Smooth muscle cell of the brain vasculature (primary cell): ENCODE measurements around the gene RAD50.
A peak's percentile ranks its signal among the peaks of the same experiment; 100 is the strongest.
"Not testable (repeated sequence)": the region's sequence is repeated elsewhere in the genome, so short reads cannot be mapped to it uniquely, and the experiment has no call there.

Experiments used
- DNase-seq: peaks from one replicate; pipeline ENCODE4 v3.0.0-alpha.2; 2012; ENCODE audit warnings: low read depth, low spot score

RAD50 gene

DNA sequence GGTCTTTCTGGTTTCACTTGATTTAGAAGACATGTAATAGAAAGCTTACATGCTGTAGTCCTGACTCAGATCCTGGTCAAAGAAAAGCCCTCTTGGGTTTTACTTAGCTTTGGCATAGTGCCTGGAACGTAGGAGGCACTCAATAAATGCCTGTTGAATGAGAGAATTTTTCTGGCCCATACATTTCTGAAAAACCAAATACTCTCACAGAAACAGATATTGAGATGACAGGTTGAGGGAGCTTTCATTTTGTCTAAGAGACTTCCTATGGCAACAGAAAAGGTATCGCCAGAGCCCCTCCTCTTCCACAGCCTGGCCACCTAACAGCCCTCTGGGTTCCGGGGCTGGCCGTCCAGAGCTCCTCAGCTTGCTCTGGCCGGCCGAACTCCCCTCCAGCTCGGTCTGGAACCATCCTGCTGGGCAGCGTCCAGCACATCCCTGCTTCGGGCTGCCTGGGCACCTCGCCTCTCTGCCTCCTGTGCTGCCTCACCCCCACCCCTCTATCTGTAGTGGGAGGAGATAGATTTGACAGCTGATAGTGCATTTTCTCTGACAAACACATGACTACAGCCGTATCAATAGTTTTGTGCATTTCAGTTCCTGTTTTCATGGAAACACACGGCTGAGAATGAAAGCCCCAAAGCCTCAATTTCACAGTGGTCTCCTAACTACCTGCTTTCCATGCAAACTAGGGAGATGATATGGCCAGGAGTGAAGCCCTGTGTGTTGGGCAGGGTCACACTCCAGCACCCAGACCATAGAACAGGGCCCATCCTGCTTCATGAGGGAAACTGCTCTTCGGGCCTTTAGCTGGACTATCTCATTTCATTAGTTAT lies 118.1 kb downstream of the RAD50 start:
- peak; percentile 76 for DNase-seq

DNA sequence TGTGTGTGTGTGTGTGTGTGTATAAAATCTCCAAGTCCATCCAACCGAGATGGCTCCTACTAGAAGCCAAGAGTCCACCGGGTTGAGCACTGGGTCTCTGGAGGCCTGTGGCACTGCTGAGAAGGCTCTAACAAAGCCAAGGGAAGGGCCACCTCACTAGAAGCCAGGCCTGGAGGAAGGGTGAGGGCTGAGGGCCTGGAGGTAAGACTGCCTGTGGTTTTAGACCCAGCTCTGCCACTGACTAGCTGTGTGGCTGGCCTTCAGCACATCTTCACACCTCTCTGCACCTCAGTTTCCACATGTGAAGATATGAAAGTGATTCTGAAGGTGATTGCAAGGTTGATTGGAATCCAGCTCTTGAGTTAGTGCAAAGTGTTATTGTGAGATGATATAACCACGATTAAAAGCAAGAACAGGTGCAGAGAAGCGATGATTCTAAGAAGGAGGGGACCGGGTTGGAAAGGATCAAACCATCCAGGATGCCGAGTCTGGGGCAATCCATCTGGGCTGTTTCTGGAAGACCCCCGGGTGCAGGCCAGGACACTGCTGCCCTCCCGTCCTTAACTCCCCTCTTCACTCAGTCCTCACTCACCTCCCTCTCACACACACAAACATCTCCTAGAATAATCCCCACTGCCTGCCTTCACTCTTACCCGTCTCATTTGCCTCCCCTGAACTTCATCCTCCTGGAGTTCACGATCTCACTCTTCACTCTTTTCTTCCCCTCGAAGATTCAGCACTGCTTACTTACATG lies 119.3 kb downstream of the RAD50 start:
- DNase-seq = no peak

DNA sequence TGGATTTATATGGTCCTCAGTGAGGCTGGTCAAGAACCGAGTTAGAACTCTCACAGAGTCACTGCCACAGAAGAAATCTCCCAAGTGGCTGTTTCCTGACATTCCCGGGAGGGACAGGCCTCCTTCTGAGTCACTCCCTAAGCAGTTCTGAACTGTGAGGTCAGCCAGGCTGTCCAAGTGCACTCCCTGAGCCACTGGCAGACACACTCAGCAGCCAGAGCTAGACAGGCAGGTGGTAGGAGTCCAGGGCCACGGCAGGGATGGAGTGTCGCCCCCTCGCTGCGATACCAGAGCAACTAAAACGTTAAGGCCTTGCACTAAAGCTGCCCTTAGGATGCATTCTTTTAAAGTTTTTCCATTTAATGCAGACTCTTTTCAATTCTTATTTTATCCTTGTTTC lies 120.4 kb downstream of the RAD50 start:
- peak; percentile 31 for DNase-seq

DNA sequence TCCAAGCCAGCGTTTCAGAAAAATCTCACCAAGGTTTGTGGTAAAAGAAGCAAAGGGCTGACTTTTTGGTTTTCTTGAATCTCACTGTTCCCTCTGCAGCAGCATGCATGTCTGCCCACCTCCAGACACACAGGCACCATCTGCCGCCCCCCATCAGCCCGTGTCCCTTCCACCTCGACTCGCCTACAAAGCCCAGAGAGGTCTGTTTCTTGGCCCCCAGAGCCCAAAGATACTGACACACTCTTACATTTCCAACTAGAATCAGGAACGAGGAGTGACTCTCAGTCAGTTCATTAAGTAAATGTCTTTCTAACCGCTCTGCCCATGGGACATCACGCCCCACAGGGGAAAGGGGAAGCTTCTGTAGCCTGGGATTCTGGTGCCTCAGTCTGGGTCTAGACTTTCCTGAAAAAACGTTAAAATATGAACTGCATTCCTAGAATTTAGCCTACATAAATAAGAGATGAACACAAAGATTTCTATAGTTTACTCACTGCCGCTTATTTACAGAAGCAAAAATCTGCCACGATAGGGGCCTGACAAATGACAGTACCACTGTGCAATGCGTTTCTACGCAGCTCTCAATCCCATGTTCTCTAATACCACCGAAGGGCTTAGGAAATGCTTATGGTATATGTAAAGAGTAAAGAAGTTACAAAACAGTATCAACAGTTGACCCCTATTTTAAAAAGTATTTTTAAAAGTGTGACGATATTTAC lies 121.1 kb downstream of the RAD50 start:
- no peak for DNase-seq

DNA sequence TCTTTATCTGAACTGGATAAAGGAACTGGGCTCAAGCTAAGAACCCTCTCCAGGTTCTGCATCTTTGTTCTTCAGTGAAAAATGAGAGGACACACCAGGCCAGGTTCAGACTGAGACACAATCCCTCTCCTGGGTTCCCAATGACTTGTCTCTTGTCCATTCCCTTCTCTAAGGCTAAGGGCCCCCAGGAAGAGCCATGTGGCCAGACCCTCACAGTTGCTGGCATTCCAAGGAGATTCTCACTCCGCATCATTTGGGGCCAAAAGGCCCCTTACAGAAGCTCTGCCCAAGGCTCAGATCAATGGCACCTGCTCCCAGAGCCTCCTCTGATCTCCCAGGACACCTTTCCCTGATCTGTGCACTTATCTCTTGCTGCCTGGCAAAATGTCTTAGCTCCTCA lies 122.0 kb downstream of the RAD50 start:
- no peak for DNase-seq

DNA sequence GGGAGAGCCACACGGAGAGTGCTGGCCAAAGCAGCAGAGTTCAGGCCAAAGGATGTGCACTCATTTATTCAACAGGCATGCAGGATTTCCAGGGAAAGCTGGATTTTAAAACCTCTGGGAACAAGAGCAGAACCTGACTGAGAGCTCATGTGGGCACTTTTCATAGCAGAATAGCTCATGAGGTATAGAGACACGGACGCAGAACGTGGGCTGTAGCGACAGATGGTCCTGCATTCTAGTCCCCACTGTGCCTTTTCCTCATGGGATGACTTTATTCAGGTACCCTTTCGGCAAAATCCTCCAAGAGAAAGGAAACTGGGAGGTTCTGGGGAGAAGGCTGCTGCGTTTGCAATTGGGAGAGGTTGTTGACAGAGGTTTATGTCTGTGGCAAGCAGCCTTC lies 122.4 kb downstream of the RAD50 start:
- no peak for DNase-seq

DNA sequence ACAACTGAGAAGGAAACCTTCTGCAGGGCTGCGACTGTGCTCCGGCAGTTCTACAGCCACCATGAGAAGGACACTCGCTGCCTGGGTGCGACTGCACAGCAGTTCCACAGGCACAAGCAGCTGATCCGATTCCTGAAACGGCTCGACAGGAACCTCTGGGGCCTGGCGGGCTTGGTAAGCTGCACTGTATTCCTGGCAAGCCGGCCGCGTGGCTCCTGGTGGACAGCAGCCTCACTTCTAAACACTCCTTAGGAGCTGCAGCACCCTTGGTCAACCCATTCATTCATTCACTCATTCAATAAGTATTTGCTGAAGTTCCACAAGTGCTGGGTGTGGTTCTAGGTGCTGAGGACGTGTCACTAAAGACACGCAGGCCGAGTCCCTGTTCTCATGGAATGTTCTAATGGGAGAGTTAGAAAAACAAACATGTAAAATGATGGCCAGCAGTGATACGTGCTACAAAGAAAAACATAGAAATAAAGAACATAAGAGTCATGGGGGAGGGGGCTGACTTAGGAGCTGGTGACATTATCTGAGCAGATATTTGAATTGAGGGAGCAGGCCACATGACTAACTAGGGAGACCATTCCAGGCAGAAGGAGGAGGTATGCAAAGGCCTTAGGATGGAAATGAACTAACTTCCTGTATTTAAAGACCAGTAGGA lies 123.1 kb downstream of the RAD50 start:
- no peak for DNase-seq

DNA sequence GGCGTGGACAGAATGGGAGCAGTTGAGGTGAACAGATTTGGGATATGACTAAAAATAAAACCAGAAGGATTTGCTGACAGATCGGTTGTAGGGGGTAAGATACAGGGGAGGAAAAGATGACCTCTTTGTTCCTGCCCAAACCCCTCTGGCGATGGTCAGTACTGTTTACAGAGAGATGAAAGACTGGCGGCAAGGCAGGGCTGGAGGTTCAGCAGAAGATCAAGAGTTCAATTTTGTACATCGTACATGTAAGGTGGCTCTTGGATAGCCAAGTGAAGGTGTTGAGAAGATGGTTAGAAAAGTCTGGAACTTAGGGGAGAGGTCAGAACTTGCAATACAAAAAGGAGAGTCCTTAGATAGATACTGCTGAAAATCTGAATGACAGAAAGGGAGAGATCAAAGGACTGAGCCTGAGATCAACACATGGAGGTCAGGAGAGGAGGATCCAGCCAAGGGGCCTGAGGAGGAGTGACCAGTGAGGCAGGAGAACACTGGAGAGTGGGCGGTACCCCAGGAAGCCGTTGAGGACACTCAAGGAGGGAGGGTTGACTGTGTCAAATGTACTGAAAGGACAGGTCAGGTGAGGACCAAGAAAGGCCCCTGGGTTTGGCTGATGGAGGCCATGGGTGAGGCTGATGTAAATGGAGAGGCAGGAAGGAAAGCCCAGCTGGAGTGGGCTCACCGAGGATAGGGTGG lies 124.2 kb downstream of the RAD50 start:
- DNase-seq = no peak

DNA sequence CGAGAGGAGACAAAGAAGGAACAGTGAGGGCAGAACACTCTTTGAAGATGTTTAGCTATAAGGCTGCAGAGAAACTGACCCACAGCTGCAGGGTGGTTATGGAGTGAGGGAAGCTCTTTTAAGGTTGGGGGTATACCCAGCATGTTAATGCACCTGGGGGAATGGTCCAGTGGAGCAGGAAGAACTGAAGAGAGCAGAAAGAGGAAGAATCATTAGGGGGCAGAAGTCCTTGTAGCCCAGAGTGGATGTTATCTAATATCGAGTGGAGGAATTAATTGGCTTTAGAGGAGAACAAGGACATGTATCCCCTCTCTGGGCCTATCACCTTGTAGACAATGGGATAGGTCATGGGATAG lies 124.7 kb downstream of the RAD50 start:
- DNase-seq = no peak

DNA sequence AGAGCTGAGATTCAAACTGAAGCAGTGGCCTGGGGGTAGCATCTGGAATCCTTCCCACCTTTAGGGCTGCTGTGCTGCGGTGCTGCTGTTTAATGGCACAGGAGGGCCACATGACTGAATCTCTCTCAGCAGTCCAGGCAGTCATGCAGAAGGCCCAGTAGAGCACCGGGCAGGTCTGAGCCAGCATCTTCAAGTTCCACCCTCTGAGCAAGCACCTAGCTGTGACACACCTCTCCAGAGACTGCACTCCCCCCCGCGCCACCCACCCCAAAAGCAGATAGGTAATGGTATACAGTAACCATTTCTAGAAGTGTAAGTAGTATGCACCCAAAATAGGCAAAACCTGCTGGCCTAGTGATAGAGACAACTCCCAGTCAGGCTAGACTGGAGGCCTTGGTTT lies 125.2 kb downstream of the RAD50 start:
- no peak for DNase-seq

DNA sequence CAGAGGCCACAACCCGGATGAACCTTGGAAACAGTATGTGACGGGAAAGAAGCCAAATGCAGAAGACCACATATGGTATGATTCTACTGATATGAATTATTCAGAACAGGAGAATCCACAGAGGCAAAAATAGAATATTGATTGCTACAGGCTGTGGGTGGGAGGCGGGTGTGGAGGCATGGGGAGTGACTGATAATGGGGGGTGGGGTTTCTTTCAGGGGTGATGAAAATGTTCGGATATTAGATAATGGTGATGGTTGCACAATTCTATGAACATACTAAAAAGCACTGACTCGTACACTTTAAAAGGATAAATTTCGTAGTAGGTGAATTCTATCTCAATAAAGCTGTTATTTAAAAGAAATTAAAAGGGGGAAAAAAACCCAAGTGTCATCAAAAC lies 127.7 kb downstream of the RAD50 start:
- no peak for DNase-seq

DNA sequence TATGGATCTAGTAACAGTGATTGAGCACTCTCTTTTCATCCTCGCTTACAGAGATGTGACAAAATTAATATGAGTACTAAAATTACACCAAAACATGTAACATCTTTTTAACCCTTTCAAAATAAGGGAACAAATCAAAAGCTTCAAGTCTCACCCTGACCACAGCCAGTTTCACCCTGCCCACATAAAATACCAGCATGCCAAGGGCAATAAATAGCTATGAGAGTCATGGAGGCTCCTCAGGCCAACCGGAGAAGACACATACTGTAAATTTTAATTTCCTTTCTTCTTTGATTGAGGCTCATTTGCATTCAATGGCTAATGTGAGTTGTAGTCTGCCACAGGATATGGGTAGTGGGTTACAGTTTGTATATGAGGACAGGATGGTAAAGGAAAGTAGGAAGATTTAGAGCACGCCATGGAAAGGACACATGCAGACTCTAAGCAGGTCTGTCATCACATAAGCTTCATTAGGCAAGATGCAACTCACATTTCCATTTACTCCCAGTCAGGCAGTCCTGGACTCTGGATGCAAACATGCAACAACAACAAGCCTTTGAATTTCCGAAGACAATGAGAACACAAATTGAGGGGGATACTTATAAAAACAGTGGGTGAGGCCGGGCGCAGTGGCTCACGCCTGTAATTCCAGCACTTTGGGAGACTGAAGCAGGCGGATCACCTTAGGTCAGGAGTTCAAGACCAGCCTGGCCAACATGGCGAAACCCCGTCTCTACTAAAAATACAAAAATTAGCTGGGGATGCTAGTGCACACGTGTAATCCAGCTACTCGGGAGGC lies 128.3 kb downstream of the RAD50 start:
- no peak for DNase-seq

DNA sequence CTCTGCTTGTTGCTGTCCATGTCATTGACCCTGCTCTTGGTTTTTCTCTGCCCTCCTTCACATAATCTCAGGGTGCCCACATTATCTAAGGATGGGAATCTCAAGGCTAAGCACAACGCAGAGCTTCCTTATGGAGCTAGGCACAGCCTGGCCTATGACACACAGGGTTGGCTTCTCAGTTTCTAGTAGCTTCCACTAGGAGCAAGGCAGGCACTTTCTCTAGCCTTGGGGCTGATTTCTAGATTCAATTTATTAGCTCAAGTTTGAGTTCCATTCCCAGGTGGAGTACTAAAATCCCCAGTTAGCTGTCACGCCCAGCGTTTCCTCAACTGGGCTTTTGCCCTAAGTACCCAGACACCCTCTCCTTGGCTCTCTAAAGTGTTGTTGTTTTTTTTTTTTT lies 129.4 kb downstream of the RAD50 start:
- DNase-seq = no peak

DNA sequence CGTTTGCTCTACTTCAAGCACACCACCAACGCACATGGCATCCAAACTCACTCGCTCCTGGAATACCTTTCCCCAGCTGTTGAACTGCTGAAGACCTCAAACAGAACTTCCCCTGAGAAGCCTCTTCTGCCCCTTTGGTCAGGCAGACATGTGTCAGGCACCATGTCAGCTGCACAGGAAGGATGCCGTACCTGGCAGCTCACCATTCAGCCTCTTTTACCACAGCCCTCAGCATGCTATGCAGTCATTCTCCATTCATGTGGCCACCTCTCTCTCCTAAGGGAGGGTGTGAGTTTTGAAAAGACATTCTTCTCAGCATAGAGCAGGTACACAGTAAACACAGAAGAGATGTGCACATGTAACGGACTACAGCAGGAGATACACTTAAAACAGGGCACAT lies 131.2 kb downstream of the RAD50 start:
- DNase-seq = no peak

DNA sequence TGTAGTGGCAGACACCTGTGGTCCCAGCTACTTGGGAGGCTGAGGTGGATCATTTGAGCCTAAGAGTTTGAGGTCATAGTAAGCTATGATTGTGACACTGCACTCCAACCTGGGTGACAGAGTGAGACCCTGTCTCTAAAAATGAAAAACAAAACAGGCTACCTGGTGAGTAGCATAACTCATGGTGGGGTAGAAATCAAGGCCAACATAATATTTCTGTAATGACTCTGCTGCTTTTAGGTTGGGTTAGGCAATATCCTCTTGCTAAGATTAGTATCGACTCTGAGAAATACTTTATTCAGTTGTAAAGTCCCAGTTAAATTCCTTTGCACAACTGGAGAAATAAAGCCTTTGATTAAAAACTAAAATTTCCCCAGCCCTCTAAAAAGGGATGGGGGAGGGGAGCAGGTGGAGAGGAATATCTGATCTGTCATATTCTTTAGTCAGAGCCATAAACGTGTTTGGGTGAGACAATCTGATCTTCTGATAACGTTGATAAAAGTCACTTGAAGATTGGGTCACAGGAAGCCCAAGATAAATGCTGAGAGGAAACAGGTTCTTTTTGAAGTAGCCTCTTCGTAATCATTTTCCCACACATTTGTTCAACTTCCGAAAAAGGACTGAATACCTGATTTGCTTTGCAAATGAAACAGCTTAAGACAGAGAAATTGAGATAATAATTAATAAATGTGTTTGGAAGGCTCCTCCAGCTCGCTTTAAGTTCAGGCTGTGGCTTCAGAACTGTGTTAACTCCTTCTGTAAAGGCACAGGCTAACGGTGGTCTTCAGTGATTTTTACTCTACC lies 132.0 kb downstream of the RAD50 start:
- DNase-seq = no peak

DNA sequence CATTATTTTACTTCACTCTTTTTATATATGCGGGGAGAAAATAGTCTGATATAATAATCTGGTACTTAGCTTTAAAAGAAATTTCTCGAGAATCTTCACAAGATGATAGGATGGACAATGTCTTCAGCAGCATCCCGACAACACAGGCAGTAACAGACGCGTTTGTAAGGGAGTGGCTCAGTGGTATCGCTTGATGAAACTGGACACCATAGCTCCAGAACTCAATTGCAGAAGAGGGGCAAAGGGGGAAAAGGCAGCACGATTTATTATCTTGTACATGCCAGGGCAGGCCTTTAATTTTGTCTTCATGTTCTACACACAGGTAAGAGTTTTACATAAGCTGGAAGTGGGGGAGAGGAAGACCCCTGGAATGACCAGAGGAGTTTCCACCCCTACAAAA lies 132.7 kb downstream of the RAD50 start:
- no peak for DNase-seq

DNA sequence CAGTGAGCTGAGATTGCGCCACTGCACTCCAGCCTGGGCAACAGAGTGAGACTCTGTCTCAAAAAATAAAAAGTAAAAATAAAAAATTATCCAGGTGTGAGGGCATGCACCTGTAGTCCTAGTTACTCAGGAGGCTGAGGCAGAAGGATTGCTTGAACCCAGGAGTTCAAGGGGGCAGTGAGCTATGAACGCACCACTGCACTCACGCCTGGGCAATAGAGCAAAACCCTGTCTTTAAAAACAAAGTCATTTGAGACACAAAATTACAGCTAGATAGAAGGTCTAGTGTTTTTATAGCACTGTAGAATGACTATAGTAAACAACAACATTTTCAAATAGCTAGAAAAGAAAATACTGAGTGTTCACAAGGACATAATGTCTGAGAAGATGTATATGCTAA lies 133.4 kb downstream of the RAD50 start:
- DNase-seq = no peak

DNA sequence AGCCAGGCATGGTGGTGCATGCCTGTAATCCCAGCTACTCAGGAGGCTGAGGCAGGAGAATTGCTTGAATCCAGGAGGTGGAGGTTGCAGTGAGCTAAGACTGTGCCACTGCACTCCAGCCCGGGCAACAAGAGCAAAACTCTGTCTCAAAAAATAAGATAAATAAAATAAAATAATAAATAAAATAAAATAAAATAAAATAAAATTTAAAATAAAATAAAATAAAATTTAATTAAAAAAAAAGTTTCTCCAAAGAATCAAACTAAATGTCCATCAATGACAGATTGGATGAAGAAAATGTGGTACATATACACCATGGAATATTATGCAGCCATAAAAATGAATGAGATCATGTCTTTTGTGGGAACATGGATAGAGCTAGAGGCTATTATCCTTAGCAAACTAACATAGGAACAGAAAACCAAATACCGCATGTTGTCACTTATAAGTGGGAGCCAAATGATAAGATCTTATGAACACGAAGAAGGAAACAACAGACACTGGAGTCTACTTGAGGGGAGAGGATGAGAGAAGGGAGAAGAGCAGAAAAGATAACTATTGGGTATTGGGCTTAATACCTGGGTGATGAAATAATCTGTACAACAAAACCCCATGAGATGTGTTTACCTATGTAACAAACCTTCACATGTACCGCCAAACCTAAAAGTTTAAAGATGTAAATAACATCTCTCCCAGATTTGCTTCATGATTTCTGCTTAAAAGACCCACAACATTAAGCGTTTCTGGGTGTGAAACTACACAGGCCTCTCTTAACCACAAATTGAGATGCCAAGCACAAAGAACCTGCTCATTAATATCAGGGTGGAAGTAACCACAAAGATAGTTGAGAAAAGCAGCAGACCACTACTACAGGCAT lies 135.2 kb downstream of the RAD50 start:
- DNase-seq = not testable (repeated sequence)

DNA sequence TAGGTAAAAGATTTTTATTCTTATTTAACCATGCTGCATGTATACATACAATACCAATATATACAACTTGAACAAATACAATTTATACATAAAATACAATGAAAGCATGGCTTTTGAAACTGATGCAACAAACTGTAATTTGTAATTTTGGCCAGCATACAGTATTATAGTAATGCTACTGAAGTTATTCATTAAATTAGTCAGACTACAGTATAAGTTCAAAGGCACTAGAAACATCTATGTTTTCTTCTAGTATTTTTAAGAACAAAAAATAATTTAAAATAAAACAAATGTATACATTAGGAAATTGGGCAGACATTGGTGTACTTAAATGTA lies 135.8 kb downstream of the RAD50 start:
- no peak for DNase-seq
